HG02642 (cell line): ENCODE results near the gene CDH1.
"Not testable (repeated sequence)": the region's sequence is repeated elsewhere in the genome, so short reads cannot be mapped to it uniquely, and the experiment has no call there.

Experiments used
- ATAC-seq: cut with Tn5 transposase; IDR thresholded peaks from one replicate; pipeline ENCODE4 v1.9.1; 2021; ENCODE audit warnings: mild to moderate bottlenecking; ENCODE audit not compliant: unreplicated experiment, poor library complexity

CDH1 gene

GRCh38 chr16:68839831-68840230 lies 102.7 kb downstream of the CDH1 start:
- no peak for ATAC-seq

DNA sequence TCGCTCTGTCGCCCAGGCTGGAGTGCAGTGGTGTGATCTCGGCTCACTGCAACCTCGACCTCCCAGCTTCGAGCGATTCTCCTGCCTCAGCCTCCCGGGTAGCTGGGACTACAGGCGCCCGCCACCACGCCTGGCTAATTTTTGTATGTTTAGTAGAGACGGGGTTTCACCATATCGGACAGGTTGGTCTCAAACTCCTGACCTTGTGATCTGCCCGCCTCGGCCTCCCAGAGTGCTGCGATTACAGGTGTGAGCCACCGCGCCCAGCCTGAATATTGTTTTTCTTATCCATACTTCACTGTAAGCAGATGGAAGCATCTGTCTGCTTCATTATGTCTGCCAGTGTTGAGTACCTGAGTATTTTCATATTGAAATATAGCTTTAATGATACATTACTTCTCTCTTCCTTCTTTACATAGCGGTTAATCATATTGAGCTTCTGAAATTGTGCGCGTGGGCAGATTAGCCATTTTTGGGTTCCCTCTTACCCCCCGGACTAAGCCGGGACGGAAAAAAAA lies 105.9 kb downstream of the CDH1 start:
- not testable (repeated sequence) for ATAC-seq

- peak; percentile 91 for ATAC-seq
Observed at GRCh38 chr16:68843482-68844210, 106.6 kb downstream of the CDH1 start, which contains the start of gene TANGO6. Gene TANGO6 (plus strand): TSS chr16:68843531. CDS start chr16:68843618, 87 bp downstream.

DNA sequence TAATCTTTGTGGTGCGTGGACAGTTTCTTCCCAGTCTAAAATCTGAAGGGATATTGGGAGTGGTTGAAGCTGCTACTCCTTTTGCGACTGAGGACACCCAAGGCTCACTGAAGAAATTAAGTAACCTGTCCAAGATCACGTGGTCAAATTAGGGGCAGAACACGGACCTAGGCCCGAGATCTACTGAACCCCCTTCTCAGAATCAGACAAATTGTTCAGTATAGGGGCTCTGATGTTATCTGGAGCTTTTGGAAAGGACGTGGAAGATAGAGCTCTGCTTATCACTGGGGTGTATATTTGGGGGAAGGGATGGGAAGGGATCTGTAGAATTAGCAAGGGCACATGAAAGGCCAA lies 107.1 kb downstream of the CDH1 start:
- no peak for ATAC-seq

GRCh38 chr16:68848786-68849185 lies 111.7 kb downstream of the CDH1 start:
- no peak for ATAC-seq

GRCh38 chr16:68850481-68850880 lies 113.4 kb downstream of the CDH1 start:
- no peak for ATAC-seq

DNA sequence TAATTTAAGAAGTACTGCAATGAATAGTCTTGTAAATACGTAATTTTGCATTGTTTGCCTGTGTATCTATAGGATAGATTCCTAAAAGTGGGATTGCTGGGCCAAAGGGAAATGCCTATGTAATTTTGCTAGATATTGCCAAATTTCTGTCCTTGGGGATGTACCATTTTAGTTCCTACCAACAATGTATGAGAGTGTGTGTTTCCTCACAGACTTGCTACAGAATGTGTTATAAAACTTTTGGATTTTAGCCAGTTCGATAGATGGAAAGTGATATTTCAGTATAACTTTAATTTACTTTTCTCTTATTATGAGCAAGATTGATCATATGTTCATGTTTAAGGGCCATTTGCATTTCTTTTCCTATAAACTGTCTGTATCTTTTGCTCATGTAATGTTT lies 114.5 kb downstream of the CDH1 start:
- no peak for ATAC-seq

DNA sequence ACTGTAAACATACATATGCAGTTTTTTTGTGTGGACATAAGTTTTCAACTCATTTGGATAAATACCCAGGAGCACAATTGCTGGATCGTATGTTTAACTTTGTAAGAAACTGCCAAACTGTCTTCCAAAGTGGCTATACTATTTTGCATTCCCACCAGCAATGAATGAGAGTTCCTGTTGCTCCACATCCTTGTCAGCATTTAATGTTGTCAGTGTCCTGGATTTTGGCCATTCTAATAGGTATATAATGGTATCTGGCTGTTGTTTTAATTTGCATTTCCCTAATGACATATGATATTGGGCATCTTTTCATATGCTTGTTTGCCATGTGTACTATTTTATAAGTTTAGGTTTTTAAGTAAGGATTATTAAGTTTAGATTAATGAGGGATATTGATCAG lies 120.4 kb downstream of the CDH1 start:
- no peak for ATAC-seq

DNA sequence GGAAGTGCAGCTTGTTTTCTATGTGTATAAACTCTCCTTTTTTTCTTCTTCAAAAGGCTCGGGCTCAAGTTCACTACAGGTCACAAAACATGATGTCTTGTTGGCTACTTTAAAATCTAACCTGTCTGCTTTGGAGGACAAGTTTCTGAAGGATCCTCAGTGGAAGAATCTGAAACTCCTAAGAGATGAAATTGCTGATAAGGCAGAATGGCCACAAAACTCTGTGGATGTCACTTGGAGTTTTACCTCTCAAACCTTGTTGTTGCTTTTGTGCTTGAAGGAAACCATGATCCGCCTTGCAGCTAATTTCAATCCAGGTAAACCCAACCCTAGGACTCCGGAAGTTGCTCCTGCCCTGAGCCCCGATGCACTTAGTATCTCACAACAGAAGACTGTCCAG lies 122.7 kb downstream of the CDH1 start:
- ATAC-seq, result no peak

- no peak for ATAC-seq
Observed at GRCh38 chr16:68860978-68861892, 124.1 kb downstream of the CDH1 start.

DNA sequence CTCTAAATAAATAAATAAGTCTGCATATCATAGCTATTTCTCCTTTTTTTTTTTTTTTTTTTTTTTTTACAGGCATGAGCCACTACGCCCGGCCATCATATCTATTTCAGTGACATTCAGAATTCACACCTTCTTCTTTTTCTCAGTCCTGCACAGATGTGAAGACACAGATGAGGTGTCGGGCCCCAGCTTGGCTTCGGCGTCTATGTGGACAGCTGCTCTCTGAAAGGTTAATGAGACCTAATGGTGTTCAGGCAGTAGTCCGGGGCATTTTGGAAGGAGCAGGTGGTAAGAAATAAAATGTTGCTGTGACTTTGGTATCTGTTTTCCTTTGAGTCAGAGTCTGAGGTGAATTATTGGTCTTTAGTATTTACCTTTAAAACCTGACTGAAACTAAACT lies 129.8 kb downstream of the CDH1 start:
- ATAC-seq, result no peak

DNA sequence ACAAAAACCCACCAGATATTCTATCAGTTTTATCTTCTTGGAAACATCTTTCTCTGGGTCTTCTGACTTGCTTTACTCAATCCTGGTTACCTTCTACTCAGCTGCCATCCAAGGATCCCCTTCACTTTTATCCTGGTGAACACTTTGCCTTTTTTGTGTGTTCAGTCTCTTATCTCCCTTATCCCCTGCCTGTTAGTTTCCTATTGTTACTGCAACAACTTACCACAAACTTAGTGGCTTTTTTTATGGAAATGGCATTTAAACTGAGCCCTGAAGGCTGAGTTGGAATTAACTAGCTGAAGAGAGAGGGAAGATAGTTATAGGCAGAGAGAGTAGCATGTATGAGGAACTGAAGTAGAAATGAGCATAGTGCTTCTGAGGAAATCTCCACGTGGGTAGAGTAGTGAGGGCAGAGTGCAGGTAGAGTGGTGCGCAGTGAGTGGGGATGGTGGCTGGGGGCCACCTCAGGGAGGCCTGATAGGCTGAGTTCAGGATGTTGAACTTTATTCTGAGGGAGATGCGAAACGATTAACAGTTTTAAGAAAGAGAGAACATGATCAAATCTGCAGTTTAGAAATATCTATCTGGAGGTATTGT lies 132.5 kb downstream of the CDH1 start:
- no peak for ATAC-seq

GRCh38 chr16:68873635-68874471 lies 136.8 kb downstream of the CDH1 start:
- ATAC-seq, result no peak

GRCh38 chr16:68875871-68876270 lies 138.8 kb downstream of the CDH1 start:
- ATAC-seq, result no peak

DNA sequence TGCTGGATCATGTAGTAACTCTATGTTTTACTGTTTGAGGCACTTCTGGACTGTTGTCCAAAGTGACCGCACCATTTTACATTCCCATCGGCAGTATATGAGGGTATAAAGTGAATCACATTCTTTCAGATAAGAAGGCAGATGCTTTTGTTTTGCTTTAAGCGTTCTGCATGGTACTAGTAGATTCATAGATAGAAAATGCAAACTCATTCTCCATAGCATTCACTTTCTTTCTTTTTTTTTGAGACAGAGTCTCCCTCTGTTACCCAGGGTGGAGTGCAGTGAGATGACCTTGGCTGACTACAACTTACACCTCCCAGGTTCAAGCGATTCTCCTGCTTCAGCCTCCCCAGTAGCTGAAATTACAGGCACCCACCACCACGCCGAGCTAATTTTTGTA lies 146.6 kb downstream of the CDH1 start:
- no peak for ATAC-seq

- no peak for ATAC-seq
Observed at GRCh38 chr16:68884401-68884800, 147.3 kb downstream of the CDH1 start.
